Prostate gland (tissue), 2 donors: ENCODE measurements around the gene SPATA1.

Experiments used
- POLR2A ChIP-seq: fragments of 450-650 bp; IDR thresholded peaks from one replicate; pipeline ENCODE4 v1.6.1; 2016; ENCODE audit warnings: antibody characterized with exemption, mild to moderate bottlenecking
- POLR2AphosphoS5 ChIP-seq: sonication (generic); formaldehyde crosslinking; IDR thresholded peaks from one replicate; pipeline ENCODE4 v1.6.1; 2017; ENCODE audit warnings: antibody characterized with exemption
- TF ChIP-seq, protein P1 (sequence below), 4 experiments: fragments of 200-600 bp in 2 of 4; fragments of 450-650 bp in 2 of 4; sonication (generic) in 2 of 4; IDR thresholded peaks; 1 replicate in 3 of 4; 2 replicates in 1 of 4; pipeline ENCODE4 v1.5.1; 2016 to 2019; ENCODE audit warnings: antibody characterized with exemption in 4 of 4, mild to moderate bottlenecking in 2 of 4, moderate library complexity in 2 of 4

DNA sequence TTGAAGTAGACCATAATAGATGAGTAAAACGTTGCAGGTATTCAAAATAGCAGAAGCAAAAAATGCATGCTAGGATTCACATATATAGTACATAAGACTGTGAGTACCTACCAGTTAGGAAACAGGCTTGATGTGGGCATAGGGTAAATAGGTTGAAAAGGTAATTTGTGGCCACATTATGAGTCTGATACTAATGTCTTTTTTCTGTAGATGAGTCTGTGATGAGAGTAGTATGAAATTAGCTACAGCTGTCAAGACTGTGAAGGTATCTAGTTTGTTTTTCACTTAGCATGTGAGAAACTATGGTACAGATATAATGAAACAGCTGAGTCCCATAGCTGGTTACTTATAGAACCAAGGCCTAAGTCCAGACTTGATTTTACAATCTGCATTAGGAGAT lies 12.4 kb upstream of the SPATA1 start:
- TF ChIP-seq POLR2A (no peak), POLR2AphosphoS5 (no peak)
- TF ChIP-seq, protein P1, sequence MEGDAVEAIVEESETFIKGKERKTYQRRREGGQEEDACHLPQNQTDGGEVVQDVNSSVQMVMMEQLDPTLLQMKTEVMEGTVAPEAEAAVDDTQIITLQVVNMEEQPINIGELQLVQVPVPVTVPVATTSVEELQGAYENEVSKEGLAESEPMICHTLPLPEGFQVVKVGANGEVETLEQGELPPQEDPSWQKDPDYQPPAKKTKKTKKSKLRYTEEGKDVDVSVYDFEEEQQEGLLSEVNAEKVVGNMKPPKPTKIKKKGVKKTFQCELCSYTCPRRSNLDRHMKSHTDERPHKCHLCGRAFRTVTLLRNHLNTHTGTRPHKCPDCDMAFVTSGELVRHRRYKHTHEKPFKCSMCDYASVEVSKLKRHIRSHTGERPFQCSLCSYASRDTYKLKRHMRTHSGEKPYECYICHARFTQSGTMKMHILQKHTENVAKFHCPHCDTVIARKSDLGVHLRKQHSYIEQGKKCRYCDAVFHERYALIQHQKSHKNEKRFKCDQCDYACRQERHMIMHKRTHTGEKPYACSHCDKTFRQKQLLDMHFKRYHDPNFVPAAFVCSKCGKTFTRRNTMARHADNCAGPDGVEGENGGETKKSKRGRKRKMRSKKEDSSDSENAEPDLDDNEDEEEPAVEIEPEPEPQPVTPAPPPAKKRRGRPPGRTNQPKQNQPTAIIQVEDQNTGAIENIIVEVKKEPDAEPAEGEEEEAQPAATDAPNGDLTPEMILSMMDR (IDR thresholded peaks at IDR 0.05) = no peak
